GM19463 (cell line): Measurements from ENCODE around the gene SSUH2.

Experiments
- ATAC-seq: cut with Tn5 transposase; IDR thresholded peaks from one replicate; pipeline ENCODE4 v1.9.1; 2021; ENCODE audit warnings: mild to moderate bottlenecking, moderate library complexity; ENCODE audit not compliant: unreplicated experiment

The SSUH2 gene

DNA sequence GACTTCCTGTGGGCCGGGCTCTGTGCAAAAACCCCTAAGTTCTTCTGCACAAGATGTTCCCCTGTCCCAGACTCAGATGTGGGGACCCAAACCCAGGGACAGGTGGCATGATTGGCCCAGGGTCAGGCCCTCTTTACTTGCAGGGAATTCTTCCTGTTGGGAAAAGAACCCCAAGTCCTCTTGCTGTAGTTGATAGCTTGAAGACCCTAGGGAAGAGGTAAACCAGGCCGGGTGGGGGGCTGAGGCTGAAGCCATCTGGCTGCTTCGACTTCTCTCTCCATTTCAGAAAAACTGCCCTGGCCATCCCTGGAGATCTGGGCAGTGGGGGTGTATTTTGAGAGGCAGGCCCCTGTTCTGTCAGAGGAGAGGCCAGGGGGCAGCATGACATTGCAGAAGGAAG, 23.5 kb downstream of the SSUH2 start:
- ATAC-seq: no peak

DNA sequence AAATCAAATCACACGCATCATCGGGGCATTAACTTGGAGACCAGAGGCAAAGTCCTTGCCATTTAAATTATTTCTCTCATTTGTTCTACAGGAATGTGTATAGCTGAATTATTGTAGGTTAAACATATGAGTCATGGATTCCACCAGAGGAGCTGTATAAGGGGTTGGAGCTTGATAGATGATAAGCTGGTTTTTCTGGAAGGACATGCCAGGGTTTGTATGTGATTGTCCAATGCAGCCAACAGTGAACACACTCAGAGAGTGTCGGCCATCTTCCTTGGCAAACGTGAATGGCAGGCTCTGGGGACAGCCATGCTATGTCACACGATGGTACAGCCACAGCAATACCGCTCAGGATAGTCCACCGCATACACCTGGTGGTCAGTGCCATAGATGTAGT, 25.1 kb downstream of the SSUH2 start:
- no peak for ATAC-seq

DNA sequence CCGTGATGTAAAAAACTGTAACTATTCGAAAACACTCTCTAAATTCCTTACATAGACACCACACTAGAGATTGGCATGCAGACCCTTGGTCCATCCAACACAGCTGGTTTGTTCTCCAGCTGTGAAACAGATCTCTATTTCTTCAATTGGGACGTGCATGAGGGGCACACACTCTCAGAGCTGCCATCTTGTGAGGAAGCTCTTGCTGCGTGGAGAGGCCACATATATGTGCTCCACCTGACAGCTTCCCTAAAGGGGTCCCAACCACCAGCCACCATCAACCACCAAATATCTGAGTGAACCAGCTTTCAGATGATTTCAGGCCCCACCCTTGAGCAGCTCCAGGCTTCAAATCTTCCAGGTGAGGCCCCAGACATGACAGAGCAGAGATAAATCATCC, 25.6 kb downstream of the SSUH2 start:
- ATAC-seq: no peak

DNA sequence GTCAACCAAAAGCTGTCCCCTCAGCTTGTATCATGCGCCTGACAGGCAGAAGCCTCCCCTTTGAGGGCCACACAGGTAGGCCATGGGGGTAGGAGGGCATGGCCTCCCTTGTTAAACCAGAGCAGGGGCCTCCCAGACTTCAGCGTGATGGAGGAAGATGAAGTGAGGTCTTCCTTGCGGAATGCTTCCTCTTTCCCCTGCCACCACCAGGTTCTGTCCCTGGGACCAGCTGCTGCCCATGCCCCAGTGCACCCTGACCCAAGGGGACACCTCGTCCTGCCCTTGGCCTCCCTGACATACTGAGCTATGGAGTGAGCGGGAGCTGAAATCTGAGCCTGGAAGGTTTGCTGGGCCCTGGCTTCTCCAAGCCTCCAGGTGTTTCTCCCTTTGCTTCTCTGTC, 26.7 kb downstream of the SSUH2 start:
- no peak for ATAC-seq

DNA sequence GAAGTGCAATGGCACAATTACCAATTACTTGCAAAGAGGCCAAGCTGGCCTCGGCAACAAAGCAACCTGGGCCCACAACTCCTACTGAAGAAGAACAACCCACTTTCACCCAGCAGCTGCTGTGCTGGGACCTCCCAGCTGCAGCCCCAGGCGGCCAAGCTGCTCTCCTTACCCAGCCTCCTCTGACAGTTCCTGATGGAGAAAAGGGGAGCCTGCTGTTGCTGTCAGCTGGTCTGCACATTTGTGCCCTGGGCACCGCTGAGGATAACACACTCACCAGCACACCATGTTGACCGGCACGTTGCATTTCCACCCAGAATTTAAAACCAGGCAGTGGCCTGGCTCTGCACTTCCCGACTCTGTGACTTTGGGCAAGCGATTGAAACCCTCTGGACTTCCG, 33.6 kb downstream of the SSUH2 start:
- ATAC-seq: no peak

DNA sequence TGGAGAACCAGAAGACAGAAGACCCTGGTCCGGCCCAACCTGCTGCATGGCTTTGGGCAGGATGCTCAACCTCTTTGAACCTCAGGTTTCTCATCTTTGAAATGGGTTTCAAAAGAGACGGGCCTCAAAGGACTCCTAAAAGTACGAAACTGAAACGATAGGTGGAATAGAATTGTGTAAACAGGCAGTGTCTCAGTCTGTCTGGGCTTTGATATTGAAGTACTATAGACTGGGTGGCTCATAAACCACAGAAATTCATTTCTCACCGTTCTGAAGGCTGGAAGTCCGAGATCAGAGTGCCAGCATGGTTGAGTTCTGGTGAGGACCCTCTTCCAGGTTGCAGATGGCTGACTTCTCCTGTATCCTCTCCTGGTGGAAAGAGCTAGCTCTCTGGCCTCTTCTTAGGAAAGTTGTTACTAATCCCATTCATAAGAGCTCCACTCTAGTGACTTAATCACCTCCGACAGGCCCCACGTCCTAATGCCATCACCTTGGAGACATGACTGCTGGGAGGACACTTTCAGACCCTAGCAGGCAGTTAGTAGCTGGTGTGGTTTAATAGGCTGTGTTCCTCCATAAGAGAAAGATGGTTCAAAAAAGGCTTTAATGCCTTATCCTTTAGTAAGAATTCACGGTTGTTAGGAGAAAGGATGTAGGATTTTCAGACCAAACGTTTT, 35.7 kb downstream of the SSUH2 start:
- ATAC-seq: no peak

DNA sequence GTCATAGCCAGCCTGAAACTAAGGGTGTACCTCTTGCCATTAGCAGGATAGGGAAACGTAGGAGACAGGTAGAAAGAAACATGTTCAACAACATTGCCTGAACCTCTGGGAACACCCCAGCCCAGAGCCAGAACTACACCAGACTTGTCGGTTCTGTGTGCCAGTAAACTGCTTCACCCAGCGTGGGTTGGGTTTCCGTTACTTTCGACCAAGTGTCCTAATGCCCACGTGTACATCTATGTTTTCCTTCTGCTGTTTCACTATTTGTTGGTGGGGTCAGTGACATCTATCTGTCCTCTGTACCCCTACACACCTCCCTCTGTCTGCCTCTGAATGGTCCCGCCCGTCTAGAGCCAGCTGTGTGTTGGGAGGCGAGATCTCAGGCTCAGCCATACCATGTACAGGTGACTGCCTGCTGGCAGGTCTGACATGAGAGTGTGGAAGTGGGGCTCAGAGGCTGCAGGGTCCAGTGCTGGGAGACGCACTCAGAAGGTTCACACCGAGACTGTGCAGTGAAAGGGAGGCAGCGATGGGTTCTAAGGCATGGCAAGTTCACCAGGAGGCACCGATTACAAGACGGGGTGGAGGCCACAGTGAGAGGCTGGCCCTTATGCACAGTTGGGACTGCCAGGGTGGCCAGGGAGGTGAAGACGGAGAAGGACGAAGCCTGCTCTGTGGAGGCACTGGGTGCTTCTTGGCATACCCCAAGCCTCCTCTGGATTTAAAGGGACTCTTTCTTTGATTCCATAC, 36.4 kb downstream of the SSUH2 start:
- no peak for ATAC-seq

DNA sequence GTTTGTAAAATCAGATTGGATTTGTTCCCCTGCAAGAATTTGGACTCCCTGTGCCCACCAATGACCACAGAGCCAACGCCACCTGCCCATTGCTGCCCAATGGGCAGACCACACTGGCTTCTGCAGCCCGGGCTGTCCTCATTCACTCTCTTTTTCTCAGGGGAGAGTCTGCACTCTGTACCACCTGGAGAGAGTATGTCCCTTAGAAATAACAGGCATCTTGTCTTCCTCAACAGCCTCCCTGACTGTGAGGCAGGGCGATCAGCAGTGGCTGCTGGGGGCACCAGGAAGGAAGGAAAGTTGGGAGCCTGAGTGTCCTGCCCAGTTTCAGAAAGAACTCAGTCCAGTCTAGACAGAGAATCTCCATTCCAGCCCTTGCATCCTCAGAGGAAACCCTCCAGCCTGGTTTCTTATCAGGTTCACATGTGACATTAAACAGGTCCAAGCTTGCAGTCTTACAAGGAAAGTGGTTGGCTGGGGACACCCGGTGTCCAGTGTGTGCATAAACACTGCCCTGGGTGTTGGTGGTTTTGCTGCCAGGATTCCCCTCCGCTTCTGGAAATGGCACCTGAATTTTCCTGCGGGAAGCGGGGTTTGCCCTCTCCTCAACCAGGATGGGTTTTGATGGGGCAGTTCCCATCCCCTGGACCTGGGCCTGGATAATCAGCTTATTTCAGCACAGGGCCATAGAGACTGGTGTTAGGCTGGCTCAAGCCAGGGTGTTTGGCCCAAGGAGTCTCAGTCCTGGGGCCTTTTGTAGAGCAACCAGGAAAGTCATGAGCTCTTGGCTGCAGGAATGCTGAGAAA, 37.2 kb downstream of the SSUH2 start:
- no peak for ATAC-seq

DNA sequence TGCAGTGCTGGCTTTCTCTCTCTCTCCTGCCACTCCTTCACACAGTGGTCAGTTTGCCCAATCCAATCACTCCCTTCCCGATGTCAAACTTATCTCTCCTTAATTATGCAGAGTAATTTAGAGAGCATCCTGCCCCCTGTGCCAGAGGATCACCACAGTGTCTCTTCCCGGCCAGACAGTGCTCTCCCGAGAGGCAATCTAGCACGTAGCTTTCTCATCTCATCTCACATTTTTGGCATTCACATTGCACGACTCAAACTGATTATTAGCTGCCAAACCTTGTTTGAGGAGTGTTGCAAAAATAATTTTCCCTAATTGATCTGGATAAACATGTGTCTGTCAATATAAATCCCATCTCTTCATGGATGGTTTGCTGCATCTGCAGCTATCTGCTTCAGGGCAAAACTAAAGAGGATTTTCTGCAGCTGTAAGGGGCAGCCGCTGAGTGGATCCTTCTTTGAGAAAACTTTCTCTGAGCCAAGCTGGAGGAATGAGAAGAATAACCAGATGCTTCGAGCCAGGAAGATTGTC, 37.8 kb downstream of the SSUH2 start:
- no peak for ATAC-seq

DNA sequence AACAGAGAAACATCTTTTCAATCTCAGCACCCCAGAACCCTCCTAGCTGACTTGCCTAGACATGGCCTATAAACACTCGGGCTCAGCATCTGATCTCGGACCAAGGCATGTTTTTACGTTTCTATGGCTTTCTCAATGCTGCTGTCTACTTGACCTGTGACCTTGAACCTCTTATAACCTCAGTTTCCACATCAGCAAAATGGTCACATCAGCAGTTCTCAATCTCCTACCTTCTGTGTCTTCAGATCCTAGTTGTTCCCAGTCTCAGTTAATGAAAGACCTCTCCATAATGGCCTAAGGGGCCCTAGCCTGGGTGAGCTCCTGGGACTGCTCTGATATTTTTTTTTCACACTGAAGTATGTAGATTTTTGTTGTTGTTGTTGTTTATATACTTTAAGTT, 39.6 kb downstream of the SSUH2 start:
- no peak for ATAC-seq

DNA sequence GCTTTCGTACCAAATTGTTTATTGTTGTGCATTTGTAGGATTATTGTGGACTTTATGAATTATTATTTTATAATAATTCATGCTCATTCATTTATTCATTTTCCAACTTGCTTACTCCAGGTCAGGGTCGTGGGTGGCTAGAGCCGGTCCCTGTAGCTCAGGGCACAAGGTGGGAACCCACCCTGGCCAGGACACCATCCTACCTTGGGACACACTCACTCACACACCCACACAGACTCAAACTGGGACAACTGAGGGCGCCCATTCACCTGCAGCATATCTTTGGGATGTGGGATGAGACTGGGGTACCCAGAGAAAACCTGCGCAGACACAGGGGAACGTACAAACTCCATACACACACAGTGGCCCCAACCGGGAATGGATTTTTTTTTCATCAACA, 40.6 kb downstream of the SSUH2 start:
- no peak for ATAC-seq

DNA sequence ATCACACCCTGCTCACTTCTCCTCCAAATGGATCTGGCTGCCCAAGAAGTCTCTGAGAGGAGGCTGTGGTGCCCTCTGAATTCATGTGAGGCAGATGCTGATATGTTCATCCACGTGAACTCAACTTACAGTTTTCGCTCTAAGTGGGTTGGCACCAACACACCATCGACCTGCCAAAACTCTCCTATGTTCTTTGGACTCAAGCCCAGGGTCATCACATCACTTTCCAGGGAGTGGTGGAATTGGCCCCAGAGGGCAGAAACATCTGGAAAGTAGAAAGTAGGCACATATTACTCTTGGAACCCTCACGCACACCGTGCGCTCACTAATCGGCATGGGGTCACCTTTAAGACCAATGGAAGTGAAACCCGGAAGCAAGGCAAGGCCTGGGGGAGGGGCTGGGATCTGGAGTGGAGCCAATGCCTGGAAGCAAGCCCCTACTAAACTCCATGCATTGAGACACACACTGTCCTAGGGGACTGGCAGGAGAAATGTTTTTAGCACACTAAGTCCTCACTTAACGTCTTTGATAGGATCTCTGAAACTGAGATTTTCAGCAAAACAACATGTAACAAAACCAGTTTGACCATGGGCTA, 41.4 kb downstream of the SSUH2 start:
- ATAC-seq: no peak

DNA sequence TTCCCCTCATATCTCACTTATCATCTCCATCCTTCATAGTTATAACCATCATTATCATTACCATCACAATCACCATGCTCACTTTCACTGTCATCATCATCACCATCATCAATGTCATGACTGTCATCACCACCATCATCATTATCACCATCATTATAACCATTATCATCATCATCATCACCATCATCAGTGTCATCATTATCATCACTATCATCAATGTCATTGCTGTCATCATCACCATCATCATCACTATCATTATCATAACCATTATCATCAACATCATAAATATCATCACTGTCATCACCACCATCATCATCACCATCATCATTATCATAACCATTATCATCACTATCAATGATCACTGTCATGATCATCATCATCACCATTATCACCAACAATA, 44.1 kb downstream of the SSUH2 start:
- no peak for ATAC-seq

DNA sequence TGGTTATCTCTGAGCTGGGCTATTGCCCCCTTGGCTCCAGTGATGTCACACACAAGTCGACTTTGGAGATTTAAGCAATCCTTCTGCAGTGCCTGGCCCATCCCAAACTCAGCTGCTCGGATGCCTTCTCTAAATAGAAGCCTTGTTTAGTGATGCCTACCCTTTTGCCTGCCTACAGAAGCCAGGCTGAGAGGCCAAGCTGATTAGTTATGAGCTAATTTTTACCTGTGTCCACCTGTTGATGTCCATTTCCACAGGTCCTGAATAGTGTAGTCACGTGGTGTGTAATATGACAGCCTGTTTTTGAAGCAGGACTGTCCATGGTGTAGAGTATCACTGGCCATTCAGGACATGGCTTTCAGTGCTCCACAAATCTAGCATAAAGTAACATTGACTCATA, 45.5 kb downstream of the SSUH2 start:
- no peak for ATAC-seq

DNA sequence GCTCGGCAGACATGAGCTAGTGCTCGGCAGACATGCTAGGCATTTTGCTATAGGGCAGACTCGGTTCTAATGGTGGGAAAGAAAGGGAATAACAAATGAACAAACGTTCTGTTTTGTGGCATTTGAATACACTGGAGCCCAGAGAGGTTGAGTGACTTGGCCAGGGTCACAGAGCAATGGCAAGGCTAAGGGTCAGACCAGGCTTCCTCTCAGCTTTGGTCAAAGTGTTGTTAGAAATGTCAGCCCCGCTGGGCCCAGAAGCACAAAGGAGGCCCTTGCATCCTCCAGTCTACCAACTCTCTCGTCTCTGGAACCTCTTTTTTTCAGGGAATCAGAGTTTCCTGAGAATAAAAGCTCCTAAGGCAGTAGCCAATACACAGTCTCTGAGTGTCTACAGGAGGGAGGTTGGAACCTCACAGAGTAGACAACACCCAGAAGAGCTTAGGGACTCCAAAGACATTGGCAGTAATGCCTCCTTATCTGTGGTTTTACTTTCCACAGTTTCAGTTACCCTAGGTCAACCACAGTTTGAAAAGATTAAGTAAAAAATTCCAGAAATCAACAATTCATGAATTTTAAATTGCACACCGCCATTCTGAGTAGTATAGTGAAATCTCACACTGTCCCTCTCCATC, 47.3 kb downstream of the SSUH2 start:
- no peak for ATAC-seq

DNA sequence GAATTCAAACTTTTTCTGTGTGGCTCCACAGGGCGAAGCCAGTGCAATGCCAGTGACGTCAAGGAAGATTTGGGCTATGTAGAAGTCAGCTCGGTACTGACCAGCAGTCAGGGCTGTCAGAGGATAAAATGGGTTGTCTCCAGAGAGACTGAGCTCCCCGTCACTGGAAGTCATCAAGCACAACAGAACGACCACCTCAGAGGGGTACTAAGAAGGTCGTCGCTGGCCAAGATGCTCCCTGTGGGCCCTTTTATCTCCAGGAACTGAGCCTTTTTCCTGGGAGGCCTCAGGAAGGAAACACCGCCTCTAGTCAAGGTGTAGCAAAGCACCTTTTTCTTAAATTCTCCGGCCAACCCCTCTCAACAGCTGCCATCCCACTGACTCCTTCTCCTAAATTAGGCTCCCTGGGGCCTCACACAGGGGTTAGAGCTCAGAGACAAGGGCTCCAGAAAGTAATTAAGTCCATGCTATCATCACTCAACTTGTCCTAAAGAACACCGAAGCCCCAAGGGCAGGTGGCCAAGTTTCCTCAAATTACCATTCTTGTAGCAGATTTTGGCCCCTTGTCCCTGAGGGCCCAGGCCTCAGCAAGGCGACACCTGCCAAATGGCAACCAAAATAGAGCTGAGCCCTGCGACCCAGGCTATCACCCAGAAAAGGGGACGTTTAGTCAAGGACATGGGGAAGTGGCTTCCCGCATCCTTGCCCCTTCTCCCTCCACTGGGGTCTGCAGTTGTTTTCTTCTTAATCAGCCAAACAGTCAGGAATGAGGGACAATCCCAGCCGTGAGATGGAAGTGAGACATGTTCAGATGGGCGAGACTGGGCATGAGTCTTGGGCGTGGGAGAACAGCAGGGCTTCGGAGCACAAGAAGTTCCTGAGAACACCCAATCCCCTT, 48.0 kb downstream of the SSUH2 start:
- ATAC-seq: no peak

DNA sequence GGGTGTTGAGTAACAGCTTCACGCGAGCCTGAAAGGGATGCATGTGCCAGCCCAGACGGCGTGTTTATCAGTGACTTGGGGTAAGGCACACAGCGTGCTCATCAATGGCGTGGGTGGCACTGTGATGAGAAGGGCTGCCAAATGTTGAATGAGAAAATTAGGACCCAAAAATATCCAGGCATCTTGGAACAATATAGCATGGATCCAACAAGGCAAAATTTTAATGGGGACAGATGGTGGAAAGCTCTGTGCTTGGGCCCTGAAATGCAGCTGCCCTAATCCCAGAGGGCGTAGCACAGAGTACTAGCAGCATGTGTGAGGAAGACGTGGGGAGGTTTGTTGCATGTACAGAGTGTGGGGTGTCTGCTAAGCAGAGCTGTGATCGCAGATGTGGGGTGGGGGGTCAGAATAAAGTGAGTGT, 48.9 kb downstream of the SSUH2 start:
- no peak for ATAC-seq

DNA sequence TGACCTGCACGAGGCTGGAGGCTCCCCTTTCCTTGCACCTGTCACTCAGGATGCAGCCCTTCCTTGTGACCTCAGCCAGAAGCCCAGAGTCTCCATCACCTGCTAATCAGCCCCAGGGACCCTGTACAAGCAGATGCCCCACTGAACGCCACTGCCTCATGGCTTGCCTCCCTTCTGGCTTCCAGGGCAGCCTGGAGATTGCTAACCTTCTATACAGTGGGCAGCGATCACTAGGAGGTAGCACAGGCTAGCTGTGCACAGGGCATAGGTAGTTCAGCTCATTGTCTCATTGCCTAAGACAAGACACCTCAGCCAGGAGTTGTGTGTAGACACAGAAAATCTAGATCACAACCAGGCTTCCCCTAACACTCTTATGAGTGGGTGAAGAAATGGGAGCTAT, 49.3 kb downstream of the SSUH2 start:
- ATAC-seq: no peak

DNA sequence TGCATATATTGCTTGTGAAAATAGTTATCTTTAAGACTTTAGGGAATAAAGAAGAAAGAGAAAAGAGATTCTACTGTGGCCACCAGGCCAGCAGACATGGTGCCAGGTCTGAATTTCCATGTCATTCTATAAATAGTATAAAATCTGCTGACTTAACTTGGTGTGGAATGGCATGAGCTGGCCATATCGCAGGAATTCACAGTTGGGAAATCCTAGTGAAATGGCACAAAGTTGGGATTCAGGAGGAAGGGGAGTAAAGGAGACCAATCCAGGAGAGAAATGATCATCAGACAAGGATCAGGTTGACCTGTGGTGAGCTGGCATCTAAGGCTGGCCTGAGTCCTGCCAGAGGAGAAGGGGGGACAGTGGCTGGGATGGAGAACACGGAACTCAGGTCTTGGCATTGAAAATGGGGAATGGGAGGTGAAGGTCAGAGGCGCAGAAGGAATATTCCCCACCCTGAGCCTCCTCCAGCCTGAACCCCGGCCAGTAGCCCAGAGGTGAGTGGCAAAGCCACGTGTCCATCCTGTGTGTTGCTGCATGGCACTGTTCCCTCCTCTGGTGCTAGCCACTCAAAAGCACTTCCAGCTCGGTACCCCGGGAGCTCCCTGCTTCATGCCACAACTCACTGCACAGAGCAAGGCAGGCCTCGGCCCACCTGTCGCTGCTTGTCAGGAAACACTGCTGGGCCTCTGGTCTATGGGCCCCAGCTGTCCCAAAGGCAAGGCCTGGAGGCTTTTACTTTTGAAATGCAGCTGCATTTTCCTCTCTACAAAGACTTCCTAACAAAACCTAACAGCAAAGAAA, 51.4 kb downstream of the SSUH2 start:
- no peak for ATAC-seq
